HepG2 (cell line): ENCODE measurements around the gene ASPRV1. TPM values are rescaled to one million over a fixed set of nuclear protein-coding genes. Genes with fewer than 3 reads are reported as not detected.
A peak's percentile ranks its signal among the peaks of the same experiment; 100 is the strongest.

Experiments used
- DR1 ChIP-seq: sonication (generic); formaldehyde crosslinking; IDR thresholded peaks from 2 replicates; pipeline ENCODE4 v1.8.0; 2021; ENCODE audit warnings: mild to moderate bottlenecking, missing genetic modification reagents, inconsistent platforms
- ELF1 ChIP-seq: sonication (generic); formaldehyde crosslinking; IDR thresholded peaks from 2 replicates; pipeline ENCODE4 v1.4.0; 2020; ENCODE audit warnings: missing genetic modification reagents
- KAT7 ChIP-seq: IDR thresholded peaks from 2 replicates; pipeline ENCODE4 v1.6.1; 2018; ENCODE audit warnings: borderline replicate concordance, missing compliant biosample characterization
- RFX5 ChIP-seq: IDR thresholded peaks from 2 replicates; pipeline ENCODE4 v1.6.1; 2011; ENCODE audit warnings: low read depth, low read length, improper control_type of control experiment
- RORA ChIP-seq: sonication (generic); formaldehyde crosslinking; IDR thresholded peaks from 2 replicates; pipeline ENCODE4 v1.5.0; 2020; ENCODE audit warnings: mild to moderate bottlenecking, missing genetic modification reagents, moderate library complexity
- SMC3 ChIP-seq: IDR thresholded peaks from 2 replicates; pipeline ENCODE4 v1.6.1; 2011; ENCODE audit warnings: low read length, improper control_type of control experiment
- ZNF329 ChIP-seq: sonication (generic); formaldehyde crosslinking; IDR thresholded peaks from 2 replicates; pipeline ENCODE4 v1.9.0; 2021; ENCODE audit warnings: low read depth, mild to moderate bottlenecking, missing genetic modification reagents
- ZNF713 ChIP-seq: sonication (generic); formaldehyde crosslinking; IDR thresholded peaks from 2 replicates; pipeline ENCODE4 v1.4.0; 2020; ENCODE audit warnings: mild to moderate bottlenecking, missing genetic modification reagents
- ZNF772 ChIP-seq: sonication (generic); formaldehyde crosslinking; IDR thresholded peaks from 2 replicates; pipeline ENCODE4 v1.5.0; 2020; ENCODE audit warnings: mild to moderate bottlenecking, missing genetic modification reagents
- polyA plus RNA-seq, 8 experiments: library from polyadenylated mRNA; depleted of rRNA in 3 of 8; stranded (reverse) in 7 of 8; unstranded in 1 of 8; fragments of >200 nt; fragmentation: Illumina TruSeq in 4 of 8; extraction: Trizol in 4 of 8; gene quantifications; 2 replicates each; pipeline versions ENCODE4 v1.2.1 to v1.2.3, GENCODE V29; 2011 to 2016; ENCODE audit warnings: low read depth in 4 of 8, missing spikeins in 1 of 8, mixed read lengths in 1 of 8; ENCODE audit not compliant: insufficient read depth in 1 of 8
- total RNA-seq, 5 experiments: library from RNA; depleted of rRNA; stranded (reverse); fragments of >200 nt; fragmentation: Illumina TruSeq; extraction: Trizol; gene quantifications; 2 replicates each; pipeline ENCODE4 v1.2.3, GENCODE V29; 2016; ENCODE audit warnings: low read depth in 1 of 5
- TF ChIP-seq, protein P1 (sequence below): sonication (generic); formaldehyde crosslinking; IDR thresholded peaks from 2 replicates; pipeline ENCODE4 v1.5.1; 2020; ENCODE audit warnings: missing genetic modification reagents, mild to moderate bottlenecking, borderline replicate concordance
- TF ChIP-seq, protein P2 (sequence below): sonication (generic); formaldehyde crosslinking; IDR thresholded peaks from 2 replicates; pipeline ENCODE4 v1.5.1; 2020; ENCODE audit warnings: missing genetic modification reagents, mild to moderate bottlenecking, borderline replicate concordance
- TF ChIP-seq, protein P3 (sequence below): IDR thresholded peaks from 2 replicates; pipeline ENCODE4 v1.6.1; 2012; ENCODE audit warnings: low read length, improper control_type of control experiment
- TF ChIP-seq, protein P4 (sequence below): sonication (generic); formaldehyde crosslinking; IDR thresholded peaks from 2 replicates; pipeline ENCODE4 v1.5.0; 2020; ENCODE audit warnings: mild to moderate bottlenecking, missing genetic modification reagents, borderline replicate concordance

ASPRV1 gene
- total and polyA plus RNA-seq, 2 of the 13 experiments (the other 11 are each of a cell fraction or from before 2014, with no cell fraction given): 0.40 to 0.48 TPM

DNA sequence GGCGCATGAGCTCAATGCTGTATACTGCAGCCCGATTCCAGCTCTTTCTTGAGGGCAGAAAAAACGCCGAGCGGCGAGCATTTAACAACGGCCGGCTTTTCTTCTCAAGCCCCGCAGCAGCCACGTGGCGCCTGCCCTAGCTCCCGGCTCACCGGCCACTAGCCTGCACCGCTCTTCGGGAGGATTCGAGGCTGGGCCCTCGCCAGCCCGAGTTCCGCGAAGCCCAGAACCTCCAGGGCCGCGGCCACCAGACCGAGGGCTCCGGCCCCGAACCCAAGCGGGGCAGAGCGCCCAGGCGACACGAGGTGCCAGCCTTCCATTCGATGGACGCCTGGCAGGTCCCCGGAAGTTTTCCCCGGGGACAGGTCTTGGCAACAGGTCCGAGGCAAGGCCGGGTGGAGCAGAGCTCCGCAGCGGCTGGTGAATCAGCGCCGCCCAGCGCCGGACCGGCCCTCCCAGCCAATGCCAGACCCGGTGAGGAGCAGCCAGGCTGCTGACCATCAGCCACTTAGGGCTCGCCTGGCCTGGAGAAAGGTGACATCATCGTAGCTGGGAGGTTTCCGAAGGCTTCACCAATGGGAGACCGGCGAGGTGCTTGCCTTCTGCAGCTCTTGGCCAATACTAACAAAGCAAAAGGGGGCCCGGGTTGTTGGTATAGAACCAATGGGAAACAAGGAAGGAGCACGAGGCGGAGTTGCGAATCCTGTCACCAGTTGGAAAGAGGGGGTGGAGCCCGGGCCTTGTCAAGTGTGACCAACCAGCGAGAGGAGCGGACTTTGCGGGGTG lies 47.1 kb downstream of the ASPRV1 start (continued):
- TF ChIP-seq, protein P1, sequence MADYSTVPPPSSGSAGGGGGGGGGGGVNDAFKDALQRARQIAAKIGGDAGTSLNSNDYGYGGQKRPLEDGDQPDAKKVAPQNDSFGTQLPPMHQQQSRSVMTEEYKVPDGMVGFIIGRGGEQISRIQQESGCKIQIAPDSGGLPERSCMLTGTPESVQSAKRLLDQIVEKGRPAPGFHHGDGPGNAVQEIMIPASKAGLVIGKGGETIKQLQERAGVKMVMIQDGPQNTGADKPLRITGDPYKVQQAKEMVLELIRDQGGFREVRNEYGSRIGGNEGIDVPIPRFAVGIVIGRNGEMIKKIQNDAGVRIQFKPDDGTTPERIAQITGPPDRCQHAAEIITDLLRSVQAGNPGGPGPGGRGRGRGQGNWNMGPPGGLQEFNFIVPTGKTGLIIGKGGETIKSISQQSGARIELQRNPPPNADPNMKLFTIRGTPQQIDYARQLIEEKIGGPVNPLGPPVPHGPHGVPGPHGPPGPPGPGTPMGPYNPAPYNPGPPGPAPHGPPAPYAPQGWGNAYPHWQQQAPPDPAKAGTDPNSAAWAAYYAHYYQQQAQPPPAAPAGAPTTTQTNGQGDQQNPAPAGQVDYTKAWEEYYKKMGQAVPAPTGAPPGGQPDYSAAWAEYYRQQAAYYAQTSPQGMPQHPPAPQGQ (CRISPR knock-in tag): 0 out of 2 replicates have a peak, but pooled peaks have one; percentile 53
- TF ChIP-seq KAT7 (CRISPR knock-in tag) (peak; percentile 82; the same call in 1 of the 2 replicates), RFX5 (peak; percentile 99), RORA (CRISPR knock-in tag) (no peak), ZNF772 (CRISPR knock-in tag) (peak; percentile 84; the same call in 1 of the 2 replicates), SMC3 (0 out of 2 replicates have a peak, but pooled peaks have one; percentile 17), ZNF329 (peak; percentile 77), ELF1 (CRISPR knock-in tag) (peak; percentile 89), DR1 (CRISPR knock-in tag) (no peak), ZNF713 (CRISPR knock-in tag) (0 out of 2 replicates have a peak, but pooled peaks have one; percentile 76)
- TF ChIP-seq, protein P2, sequence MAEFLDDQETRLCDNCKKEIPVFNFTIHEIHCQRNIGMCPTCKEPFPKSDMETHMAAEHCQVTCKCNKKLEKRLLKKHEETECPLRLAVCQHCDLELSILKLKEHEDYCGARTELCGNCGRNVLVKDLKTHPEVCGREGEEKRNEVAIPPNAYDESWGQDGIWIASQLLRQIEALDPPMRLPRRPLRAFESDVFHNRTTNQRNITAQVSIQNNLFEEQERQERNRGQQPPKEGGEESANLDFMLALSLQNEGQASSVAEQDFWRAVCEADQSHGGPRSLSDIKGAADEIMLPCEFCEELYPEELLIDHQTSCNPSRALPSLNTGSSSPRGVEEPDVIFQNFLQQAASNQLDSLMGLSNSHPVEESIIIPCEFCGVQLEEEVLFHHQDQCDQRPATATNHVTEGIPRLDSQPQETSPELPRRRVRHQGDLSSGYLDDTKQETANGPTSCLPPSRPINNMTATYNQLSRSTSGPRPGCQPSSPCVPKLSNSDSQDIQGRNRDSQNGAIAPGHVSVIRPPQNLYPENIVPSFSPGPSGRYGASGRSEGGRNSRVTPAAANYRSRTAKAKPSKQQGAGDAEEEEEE (CRISPR knock-in tag): no peak
- TF ChIP-seq, protein P3, sequence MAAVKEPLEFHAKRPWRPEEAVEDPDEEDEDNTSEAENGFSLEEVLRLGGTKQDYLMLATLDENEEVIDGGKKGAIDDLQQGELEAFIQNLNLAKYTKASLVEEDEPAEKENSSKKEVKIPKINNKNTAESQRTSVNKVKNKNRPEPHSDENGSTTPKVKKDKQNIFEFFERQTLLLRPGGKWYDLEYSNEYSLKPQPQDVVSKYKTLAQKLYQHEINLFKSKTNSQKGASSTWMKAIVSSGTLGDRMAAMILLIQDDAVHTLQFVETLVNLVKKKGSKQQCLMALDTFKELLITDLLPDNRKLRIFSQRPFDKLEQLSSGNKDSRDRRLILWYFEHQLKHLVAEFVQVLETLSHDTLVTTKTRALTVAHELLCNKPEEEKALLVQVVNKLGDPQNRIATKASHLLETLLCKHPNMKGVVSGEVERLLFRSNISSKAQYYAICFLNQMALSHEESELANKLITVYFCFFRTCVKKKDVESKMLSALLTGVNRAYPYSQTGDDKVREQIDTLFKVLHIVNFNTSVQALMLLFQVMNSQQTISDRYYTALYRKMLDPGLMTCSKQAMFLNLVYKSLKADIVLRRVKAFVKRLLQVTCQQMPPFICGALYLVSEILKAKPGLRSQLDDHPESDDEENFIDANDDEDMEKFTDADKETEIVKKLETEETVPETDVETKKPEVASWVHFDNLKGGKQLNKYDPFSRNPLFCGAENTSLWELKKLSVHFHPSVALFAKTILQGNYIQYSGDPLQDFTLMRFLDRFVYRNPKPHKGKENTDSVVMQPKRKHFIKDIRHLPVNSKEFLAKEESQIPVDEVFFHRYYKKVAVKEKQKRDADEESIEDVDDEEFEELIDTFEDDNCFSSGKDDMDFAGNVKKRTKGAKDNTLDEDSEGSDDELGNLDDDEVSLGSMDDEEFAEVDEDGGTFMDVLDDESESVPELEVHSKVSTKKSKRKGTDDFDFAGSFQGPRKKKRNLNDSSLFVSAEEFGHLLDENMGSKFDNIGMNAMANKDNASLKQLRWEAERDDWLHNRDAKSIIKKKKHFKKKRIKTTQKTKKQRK: peak; percentile 56
- TF ChIP-seq, protein P4, sequence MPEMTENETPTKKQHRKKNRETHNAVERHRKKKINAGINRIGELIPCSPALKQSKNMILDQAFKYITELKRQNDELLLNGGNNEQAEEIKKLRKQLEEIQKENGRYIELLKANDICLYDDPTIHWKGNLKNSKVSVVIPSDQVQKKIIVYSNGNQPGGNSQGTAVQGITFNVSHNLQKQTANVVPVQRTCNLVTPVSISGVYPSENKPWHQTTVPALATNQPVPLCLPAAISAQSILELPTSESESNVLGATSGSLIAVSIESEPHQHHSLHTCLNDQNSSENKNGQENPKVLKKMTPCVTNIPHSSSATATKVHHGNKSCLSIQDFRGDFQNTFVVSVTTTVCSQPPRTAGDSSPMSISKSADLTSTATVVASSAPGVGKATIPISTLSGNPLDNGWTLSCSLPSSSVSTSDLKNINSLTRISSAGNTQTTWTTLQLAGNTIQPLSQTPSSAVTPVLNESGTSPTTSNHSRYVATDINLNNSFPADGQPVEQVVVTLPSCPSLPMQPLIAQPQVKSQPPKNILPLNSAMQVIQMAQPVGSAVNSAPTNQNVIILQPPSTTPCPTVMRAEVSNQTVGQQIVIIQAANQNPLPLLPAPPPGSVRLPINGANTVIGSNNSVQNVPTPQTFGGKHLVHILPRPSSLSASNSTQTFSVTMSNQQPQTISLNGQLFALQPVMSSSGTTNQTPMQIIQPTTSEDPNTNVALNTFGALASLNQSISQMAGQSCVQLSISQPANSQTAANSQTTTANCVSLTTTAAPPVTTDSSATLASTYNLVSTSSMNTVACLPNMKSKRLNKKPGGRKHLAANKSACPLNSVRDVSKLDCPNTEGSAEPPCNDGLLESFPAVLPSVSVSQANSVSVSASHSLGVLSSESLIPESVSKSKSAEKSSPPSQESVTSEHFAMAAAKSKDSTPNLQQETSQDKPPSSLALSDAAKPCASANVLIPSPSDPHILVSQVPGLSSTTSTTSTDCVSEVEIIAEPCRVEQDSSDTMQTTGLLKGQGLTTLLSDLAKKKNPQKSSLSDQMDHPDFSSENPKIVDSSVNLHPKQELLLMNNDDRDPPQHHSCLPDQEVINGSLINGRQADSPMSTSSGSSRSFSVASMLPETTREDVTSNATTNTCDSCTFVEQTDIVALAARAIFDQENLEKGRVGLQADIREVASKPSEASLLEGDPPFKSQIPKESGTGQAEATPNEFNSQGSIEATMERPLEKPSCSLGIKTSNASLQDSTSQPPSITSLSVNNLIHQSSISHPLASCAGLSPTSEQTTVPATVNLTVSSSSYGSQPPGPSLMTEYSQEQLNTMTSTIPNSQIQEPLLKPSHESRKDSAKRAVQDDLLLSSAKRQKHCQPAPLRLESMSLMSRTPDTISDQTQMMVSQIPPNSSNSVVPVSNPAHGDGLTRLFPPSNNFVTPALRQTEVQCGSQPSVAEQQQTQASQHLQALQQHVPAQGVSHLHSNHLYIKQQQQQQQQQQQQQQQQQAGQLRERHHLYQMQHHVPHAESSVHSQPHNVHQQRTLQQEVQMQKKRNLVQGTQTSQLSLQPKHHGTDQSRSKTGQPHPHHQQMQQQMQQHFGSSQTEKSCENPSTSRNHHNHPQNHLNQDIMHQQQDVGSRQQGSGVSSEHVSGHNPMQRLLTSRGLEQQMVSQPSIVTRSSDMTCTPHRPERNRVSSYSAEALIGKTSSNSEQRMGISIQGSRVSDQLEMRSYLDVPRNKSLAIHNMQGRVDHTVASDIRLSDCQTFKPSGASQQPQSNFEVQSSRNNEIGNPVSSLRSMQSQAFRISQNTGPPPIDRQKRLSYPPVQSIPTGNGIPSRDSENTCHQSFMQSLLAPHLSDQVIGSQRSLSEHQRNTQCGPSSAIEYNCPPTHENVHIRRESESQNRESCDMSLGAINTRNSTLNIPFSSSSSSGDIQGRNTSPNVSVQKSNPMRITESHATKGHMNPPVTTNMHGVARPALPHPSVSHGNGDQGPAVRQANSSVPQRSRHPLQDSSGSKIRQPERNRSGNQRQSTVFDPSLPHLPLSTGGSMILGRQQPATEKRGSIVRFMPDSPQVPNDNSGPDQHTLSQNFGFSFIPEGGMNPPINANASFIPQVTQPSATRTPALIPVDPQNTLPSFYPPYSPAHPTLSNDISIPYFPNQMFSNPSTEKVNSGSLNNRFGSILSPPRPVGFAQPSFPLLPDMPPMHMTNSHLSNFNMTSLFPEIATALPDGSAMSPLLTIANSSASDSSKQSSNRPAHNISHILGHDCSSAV: peak; percentile 89
